CD1c-positive myeloid dendritic cell (primary cell): ENCODE results near the gene VPS33A.
A peak's percentile ranks its signal among the peaks of the same experiment; 100 is the strongest.

ENCODE experiments used
- DNase-seq: peaks from one replicate; pipeline ENCODE4 v3.0.0-alpha.2; 2016; ENCODE audit errors: extremely low spot score

The VPS33A gene

DNA sequence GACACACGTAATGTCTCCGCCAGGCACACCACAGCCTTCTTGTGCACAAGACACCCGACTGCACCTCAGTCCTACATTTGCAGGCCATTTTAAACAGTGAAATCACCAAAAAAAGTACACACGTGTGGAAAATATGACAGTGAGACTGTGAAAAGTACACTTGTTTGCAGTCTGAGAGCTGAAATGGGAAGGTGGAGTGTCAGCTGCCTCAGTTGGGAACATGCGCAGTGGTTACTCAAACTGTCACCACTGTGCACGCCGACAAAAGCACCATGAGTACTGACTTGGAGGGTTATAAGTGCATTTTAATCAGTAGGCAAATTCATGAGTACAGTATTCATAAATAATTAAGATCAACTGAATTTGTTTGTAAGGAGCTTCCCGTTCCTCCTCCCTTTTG is 15.8 kb downstream of the VPS33A start:
- no peak for DNase-seq

DNA sequence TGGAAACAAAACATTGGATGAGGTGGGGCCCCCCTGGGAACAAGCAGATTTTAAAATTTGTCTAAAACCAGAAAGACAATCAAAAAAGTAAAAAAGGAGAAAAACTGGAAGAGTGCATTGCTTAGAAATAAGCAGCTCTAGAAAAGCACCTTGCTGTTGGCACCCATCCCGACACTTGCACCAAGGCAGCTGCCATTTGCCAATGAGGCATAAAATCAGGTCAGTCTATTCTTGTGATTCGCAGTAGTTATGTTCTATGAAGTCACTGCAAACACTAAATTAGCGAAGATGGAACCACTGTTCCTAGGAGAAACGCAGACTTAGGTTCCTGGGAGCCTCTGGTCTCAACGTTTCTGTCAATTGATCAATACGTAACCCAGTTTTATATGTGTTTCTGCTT is 16.2 kb downstream of the VPS33A start:
- DNase-seq: no peak

DNA sequence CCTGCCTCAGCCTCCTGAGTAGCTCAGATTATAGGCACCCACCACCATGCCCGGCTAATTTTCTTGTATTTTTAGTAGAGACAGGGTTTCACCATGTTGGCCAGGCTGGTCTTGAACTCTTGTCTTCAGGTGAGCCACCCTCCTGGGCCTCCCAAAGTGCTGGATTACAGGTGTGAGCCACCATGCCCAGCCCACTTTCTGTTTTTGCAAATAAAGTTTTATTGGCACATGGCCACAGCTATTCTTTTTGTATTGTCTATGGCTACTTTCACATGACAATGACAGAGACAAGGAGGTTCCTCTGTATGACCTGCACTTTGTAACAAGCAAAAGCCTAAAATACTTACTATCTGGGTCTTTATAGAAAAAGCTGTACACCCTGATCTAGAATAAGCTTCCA is 20.7 kb downstream of the VPS33A start:
- no peak for DNase-seq

DNA sequence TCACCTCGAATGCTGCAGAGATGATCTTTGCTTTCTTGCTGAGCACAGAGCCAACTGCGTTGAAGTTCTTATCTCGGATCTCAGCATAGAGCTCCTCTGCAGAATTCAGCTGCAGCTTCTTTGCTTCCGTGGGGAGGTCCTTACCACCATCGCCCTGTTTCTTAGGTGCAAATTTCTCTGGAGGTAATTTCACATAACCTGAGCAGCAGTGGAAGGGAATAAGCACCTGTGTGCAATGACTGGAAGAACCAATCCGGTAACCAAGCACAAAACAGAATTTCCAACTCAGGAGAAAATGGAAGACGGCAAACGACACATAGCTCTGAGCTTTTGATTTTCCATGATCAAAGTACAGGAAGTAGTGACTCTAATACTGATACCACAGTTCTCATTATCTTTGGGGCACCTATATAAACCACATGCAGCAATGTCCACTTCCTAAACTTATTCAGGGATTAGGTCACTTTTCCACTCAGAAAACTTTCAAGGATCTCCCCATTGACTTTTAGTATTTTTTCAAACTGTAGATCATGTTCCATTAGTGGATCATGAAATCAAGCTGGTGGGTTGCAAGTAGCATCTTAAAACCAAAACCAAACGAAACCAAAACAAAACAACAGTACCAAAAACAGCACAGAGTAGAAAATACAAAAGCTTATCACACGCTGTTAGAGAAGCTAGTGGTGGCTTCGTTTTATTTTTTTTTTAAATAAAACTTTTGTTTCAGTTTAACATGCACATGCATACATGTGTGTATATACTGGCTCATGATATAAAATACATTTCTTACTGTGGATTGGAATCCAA is 21.5 kb downstream of the VPS33A start:
- no peak for DNase-seq

DNA sequence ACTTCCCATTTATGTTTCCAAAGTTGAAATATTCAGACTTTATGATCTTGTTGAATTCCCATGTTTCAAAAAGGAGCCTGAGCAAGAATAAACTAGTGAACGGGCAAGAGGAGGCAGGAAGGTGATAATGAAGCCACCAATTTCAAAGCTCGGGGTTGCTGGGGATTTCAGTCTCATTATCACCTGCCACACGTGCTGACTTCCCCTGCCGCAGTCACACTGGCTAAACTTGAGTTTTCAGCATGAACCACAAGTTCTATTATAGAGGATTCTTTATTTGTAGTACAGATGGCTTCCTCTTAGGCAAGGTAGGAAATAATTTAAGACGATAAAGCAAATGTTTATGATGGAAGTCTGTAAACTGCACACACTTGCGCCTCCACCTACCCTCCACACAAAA is 22.3 kb downstream of the VPS33A start:
- DNase-seq: no peak

DNA sequence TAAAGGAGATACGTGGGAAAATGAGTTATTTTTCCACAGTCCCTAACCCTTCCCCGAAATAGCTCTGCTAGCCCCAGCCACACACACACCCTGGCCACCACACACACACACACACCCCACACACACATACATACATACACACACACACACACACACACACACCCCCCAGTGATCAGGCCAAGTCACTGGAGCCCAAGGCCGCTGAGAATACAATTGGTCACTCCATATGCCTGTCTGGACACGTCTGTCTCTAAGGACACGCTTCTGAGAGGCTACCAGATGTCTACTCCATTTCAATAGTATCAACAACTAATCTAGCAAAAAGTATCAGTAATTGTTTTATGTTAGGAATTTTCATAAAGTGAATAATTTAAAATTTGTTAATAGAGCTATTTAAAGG is 27.4 kb downstream of the VPS33A start:
- DNase-seq: no peak

DNA sequence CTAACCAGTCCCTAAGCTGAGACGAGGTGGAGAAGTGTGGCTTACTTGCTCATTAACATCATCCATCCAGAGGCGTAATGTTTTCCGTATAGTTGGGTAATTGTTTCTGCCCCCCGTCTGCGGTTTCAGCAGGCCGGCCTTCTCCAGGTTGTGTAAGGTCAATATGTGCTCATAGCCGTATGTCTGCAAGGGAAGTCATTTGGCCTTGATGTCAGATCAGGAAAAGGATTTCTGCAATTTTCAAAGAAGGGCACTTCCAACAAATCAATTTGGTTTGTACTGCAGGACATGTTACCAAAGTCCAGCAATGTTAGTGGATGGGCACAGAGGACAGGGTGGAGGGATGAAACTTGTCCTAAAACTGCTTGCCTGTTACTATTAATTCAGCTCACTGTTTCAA is 30.6 kb downstream of the VPS33A start:
- DNase-seq: no peak

DNA sequence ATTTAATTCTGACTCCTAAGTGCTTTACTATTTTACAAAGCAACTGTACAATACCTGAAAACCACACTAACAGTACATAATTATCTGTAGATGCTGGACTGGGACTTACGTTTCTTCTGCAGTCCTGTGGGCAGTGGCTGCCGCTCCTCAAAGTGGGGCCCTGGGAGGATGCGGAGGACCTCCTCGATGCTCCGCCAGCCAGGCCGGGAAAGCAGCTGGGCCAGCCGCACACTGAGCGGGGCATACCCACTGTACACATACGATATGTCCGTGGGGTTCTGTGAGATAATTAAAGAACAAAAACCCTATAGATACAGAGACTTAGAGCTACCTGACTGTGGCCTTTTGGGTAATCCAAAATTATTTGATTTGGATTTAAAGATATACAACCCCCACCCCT is 33.6 kb downstream of the VPS33A start:
- no peak for DNase-seq

DNA sequence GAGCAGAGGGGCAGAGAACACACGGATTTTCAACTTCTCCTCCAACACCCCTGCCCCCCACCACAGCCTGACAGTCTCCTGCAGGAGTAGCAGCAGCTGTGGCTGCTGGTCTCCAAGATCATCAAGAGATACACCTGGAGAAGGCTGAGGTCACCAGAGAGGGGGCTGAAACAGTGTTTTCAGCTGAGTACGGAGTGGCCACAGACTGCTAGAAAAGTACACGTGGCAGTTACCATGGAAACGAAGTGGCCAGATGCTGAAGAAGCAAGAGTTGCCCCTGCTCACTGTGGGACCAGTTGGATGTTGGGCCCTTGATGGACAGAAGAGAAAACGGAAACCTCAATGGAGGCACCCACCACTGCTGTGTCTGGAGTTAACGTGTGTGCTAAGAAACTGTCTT is 35.5 kb downstream of the VPS33A start:
- no peak for DNase-seq

DNA sequence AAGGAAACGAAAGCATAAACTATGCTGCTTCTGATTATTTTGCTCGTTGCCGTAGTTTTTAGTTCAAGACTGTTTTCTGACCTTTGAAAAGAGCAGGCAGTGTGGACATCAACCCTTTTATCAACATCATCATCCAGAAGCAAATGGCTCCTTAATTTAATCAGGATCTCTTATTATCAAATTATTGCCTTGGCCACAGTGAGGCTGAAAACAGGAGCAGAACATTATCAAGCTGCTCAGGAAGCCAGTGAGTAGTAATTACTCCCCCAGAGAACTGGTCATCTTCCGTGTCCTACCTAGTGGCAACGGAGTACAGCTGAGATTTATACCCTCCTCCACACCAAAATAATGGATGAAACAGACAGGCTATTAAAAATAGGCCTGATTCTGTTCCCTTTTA is 38.2 kb downstream of the VPS33A start:
- no peak for DNase-seq

DNA sequence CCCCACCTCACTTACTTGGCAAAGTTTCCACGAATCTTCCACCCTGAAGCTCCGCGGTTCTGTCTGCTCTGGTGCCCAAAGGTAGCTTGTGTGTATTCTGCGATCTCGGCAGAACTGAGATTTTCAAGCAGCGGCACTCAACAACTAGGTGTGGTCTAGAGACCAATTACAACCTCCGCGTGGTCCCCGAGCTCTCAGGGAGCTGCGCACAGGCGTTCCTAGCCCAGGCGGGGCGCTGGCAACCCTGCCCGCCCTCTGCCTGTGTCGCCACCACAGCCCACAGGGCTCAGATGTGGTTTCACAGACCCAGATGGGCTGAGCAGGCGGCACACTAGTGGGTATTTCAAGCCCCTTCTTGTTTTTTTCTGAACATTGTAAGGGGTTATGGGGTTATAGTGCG is 39.0 kb downstream of the VPS33A start:
- DNase-seq: peak; percentile 22

DNA sequence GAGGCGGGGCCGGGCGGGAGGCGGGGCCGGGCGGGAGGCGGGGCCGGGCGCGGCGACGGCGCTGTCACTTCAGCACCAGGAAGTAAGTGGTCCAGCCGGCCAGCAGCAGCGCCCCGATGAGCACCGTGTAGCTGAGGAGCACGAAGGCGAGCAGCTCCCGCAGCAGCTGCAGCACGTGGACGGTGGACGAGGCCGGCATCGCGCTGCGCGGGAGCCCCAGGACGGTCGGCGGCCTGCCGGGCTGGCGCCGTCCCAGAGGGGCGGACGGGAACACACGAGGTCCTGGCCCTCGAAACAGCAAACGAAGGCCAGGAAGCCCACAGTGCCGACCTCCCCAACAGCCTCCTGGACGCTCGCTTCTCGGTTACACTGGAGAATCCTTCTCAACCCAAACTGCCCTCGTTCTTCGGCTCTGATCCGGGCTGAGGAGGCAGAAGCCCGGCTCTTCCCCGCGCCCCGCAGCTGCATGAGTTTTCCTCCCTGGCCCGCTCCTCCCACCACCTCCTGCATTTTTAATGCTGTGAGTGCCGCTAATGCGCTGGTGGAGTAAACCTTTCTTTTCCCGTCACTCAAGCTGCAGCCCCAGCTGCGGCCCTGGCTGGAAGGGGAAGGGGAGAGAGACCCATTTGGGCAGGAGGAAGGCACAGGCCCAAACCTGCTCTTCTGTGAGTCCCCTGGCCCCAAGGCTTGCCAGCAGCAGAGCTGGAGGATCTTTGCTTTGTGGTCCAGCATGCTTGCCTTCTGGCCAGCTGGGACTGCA is 39.7 kb downstream of the VPS33A start:
- no peak for DNase-seq

DNA sequence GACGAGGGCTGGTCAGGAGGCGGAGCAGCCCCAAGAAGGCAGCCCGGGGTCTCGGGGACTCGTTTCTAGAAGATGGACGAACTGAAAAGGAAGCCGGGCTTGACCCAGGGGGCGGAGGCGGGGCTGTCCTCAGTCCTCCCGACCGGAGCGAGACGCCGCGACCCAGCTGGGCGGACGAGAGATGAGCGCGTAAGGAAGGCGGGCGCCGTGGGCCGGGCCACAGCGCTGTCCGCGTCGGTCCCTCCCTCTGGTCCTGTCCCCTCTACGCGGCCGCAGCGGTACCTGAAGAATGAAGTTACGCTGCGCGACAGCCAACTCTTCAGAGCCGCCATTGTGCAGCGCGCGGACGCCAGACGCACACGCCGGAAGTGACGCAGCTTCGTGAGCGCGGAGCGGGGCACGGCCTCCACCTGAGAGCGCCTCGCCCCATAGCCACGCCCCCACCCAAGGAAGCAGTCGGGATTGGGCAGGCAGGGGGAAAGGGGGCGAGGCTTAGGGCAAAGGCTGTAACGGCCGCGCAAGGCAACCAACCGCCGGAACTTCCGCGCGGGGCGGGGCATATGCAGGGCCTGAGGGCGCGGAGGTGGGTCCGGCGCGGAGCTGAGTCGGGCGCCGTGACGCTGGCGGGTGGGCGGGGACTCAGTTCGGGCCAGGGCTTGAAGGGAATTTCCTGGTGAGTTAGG is 40.5 kb downstream of the VPS33A start, which contains the start of gene DIABLO:
Gene DIABLO (minus strand): TSS at position 370 of the 683 bp plus-strand sequence. CDS start 38 bp downstream, at position 332.
- peak; percentile 100 for DNase-seq

DNA sequence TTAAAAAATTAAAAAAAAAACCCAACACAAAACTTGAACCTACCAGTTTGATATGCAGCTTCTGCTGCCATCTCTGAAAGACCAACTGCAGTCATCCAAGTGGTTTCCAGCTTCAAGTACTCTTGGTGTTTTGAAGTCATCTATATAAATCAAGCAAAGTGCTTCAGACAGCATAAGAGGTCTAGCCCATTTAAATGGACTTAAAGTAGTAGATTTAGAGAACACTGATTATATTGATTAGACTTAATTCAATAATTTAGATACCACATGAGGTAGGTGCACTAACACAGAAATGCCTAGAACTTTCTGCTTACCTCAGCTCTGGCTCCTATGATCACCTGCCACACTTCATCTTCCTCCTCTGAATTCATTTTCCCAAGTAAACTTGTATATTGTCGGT is 49.8 kb downstream of the VPS33A start:
- DNase-seq: no peak

DNA sequence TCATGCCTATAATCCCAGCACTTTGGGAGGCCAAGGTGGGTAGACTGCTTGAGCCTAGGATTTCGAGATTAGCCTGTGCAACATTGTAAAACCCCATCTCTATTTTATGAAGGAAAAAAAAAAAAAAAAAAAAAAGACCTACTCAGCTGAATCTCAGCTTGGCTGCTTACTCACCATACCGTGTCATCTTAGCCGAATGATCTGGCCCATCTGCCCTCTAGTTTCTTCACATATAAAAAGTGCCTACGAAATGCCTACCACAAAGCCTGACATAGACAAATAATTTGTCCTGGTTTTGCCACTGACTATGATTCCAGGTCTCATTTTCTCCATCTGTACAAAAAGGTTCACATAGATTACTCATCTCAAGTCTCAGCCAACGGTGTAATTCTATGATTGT is 50.5 kb downstream of the VPS33A start:
- DNase-seq: no peak

DNA sequence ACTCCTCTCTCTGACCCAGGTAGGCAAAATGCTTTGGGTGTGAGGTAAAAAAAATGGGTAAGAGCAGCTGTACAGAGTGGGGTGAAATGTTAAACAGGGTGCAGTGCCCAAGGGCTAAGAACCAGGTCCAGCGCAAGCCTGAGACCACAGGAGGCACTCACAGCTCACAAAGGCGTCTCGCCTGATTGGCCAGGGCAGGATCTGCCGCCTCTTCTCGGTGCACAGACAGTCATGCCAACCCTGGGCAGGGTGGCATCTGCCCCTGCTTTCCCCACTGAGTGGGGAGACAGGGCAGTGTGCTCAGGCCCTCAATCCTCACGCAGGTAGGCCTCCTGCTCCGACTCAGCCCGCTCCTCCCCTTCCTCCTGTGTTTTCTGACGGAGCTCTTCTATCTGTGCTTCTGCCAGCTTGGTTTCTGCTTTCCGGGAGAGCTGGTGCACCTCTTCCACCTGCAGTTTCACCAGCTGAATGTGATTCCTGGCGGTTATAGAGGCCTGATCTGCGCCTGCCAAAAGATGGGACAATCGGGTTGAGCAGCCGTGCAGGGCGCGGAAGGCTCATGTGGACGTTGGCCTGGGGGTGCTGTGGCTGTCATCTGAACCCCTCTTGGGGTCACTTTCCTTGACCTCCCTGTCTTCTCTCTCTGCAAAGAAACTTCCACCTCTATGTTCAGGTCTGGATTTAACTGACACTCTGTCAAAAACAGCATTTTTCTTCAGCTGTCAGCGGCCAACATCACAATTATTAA is 58.0 kb downstream of the VPS33A start:
- DNase-seq: no peak

DNA sequence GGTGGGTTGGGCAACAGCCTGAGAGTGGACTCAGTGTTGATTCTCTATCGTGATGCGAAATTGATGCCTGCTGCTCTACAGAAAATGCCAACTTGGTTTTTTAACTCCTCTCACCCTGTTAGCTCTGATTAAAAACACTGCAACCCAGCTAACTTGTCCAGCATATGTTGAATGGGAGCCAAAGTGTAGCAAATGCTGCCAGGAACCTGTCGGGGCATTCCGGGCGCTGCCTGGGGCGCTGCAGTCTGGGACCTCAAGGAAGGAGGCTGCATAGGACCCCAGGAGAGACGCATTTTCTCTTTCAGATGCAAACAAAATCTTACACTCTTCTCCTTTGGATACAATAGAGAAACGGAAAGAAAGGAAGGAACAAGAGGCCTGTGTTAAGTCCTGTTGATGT is 58.9 kb downstream of the VPS33A start:
- DNase-seq: no peak

DNA sequence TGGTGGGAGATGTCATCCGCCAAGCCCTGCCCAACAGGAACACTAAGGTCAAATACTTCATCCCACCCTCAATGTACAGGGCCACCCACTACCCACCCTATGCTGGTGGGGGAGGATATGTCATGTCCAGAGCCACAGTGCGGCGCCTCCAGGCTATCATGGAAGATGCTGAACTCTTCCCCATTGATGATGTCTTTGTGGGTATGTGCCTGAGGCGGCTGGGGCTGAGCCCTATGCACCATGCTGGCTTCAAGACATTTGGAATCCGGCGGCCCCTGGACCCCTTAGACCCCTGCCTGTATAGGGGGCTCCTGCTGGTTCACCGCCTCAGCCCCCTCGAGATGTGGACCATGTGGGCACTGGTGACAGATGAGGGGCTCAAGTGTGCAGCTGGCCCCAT is 59.3 kb downstream of the VPS33A start:
- no peak for DNase-seq

DNA sequence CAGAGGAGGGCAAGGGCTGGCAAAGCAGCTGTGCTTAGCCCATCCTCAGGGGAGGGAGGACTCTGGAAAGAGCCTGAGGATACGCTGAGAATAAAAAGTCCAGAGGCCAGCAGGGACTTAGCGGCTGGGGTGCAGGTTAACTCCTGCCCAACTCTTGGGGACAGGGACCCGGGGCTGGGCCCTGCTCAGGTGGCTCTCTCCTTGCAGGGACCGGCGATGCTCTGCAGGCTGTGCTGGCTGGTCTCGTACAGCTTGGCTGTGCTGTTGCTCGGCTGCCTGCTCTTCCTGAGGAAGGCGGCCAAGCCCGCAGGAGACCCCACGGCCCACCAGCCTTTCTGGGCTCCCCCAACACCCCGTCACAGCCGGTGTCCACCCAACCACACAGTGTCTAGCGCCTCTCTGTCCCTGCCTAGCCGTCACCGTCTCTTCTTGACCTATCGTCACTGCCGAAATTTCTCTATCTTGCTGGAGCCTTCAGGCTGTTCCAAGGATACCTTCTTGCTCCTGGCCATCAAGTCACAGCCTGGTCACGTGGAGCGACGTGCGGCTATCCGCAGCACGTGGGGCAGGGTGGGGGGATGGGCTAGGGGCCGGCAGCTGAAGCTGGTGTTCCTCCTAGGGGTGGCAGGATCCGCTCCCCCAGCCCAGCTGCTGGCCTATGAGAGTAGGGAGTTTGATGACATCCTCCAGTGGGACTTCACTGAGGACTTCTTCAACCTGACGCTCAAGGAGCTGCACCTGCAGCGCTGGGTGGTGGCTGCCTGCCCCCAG is 60.0 kb downstream of the VPS33A start:
- DNase-seq: no peak

DNA sequence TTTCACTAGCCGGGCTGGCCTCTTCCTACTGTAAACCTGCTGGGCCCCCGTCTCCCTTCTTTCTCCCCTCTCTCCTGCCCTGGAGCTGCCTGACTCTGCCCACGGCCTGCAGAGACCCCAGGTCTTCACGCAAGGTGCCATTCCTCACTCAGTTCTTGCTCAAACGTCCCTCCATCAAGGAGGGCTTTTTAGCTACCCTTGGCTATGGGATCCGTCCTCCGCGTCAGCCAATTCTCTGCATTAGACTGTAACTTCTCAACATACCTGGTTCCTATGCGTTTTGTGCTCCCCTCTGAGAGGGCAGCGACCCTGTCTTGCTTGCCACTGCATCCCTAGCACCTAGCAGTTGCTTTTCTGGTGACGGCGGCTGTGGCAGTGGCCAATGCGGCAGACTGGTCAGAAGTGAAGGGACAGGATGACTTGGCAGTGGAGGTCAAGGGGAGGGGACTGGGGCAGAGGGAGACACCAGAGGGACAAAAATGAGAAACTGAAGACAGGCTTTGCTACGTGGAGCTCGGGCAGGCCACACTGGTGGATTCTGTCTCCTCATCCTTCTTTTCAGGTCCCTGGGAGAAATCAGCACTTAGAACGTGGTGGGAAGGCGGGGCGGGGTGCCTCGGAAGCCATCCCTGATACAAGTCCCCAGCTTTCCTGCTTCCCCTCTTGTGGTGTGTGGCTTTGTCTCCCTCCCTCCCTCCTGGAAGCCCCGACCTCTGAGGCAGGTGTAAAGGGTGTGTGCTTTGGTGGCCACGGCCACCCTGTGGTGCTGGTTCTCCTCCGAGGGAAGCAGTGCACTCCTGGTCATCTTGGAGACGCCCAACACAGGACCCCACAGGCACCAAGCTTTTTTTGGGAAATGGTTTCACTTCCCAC is 61.0 kb downstream of the VPS33A start:
- DNase-seq: no peak
